ENCODE data around the gene LLGL1. TPM values are rescaled to one million over a fixed set of nuclear protein-coding genes. Genes with fewer than 3 reads are reported as not detected.

LLGL1 gene
- total RNA-seq, 1 experiment from 2014 or later, result 47.4 TPM

- H4K20me1 ChIP-seq (ENCODE audit: low read length), result peaks cover 61% of the 10 kb centered on the region
- no TSS peak for BruUV-seq (replicated peaks)
- no peak for ATAC-seq
- no peaks in the 10 kb centered on the region for H3K27me3 ChIP-seq (ENCODE audit: low read length)
- ChIA-PET POLR2A (ENCODE audit: unreplicated experiment) (no interaction called here), CTCF (no interaction called here)
- peak overlapping the region; percentile 43 for H3K27ac ChIP-seq (ENCODE audit: low read length)
- H3K4me1 ChIP-seq (ENCODE audit: insufficient read depth, low read length), result peaks cover 39% of the 10 kb centered on the region
- intact Hi-C loops (cut with micrococcal nuclease), result no loop called here
- H3K9me3 ChIP-seq (ENCODE audit: low read length), result no peaks in the 10 kb centered on the region
- H3K36me3 ChIP-seq (ENCODE audit: low read depth, low read length), result peaks cover 23% of the 10 kb centered on the region
- peak overlapping the region; percentile 95; the same call in 1 of the 2 replicates for H3K9ac ChIP-seq (ENCODE audit: low read length)
- peak overlapping the region; percentile 95 for H3K4me3 ChIP-seq (ENCODE audit: low read length)
- TF ChIP-seq EZH2 (IDR thresholded peaks at IDR 0.05; ENCODE audit: low read length, unreplicated experiment) (no peak), EZH2phosphoT487 (IDR thresholded peaks at IDR 0.05; ENCODE audit: borderline replicate concordance, low read length) (no peak), CTCF (conservative IDR thresholded peaks at IDR 0.05; ENCODE audit: low read depth, low read length) (no peak)
- DNase-seq, result peak; percentile 26
- no peaks in the 10 kb centered on the region for H3F3A ChIP-seq (ENCODE audit: low read length, unreplicated experiment)
- no peaks in the 10 kb centered on the region for H3K9me2 ChIP-seq (replicated peaks; ENCODE audit: low read length)
- no peak overlapping the region for H2AFZ ChIP-seq (ENCODE audit: low read length)
- peak overlapping the region; percentile 94 for H3K4me2 ChIP-seq (ENCODE audit: low read length)
- peaks cover 87% of the 10 kb centered on the region for H3K79me2 ChIP-seq (ENCODE audit: low read length)
These were observed 38.2 kb upstream of the LLGL1 start for GRCh38 chr17:18187226-18187625.

GRCh38 chr17:18187821-18188761, 37.3 kb upstream of the LLGL1 start:
- Histone ChIP-seq H3K27me3 (ENCODE audit: low read length) (no peaks in the 10 kb centered on the region), H3K79me2 (ENCODE audit: low read length) (peaks cover 94% of the 10 kb centered on the region), H3K9me3 (ENCODE audit: low read length) (no peaks in the 10 kb centered on the region), H3K27ac (ENCODE audit: low read length) (peak overlapping the region; percentile 43), H3K4me3 (ENCODE audit: low read length) (peak overlapping the region; percentile 95), H3K4me1 (ENCODE audit: insufficient read depth, low read length) (peaks cover 34% of the 10 kb centered on the region), H3F3A (ENCODE audit: low read length, unreplicated experiment) (no peaks in the 10 kb centered on the region), H3K9me2 (replicated peaks; ENCODE audit: low read length) (no peaks in the 10 kb centered on the region), H2AFZ (ENCODE audit: low read length) (no peak overlapping the region), H3K36me3 (ENCODE audit: low read depth, low read length) (peaks cover 27% of the 10 kb centered on the region), H3K9ac (ENCODE audit: low read length) (peak overlapping the region; percentile 95), H4K20me1 (ENCODE audit: low read length) (peaks cover 61% of the 10 kb centered on the region), H3K4me2 (ENCODE audit: low read length) (peak overlapping the region; percentile 94)
- TF ChIP-seq EZH2 (IDR thresholded peaks at IDR 0.05; ENCODE audit: low read length, unreplicated experiment), result no peak
- no peak for TF ChIP-seq EZH2phosphoT487 (IDR thresholded peaks at IDR 0.05; ENCODE audit: borderline replicate concordance, low read length)
- TF ChIP-seq CTCF (conservative IDR thresholded peaks at IDR 0.05; ENCODE audit: low read depth, low read length), result no peak
- ChIA-PET CTCF (no interaction called here), POLR2A (ENCODE audit: unreplicated experiment) (no interaction called here)
- BruUV-seq (replicated peaks), result no TSS peak
- DNase-seq (peak; percentile 35), ATAC-seq (0 out of 2 replicates have a peak, but pooled peaks have one; percentile 9)
- intact Hi-C loops (cut with micrococcal nuclease), result no loop called here
